HG02678 (cell line): Measurements from ENCODE around the gene SYTL5.
"Not testable (repeated sequence)": the region's sequence is repeated elsewhere in the genome, so short reads cannot be mapped to it uniquely, and the experiment has no call there.

Experiments used
- ATAC-seq: cut with Tn5 transposase; IDR thresholded peaks from one replicate; pipeline ENCODE4 v1.9.1; 2021; ENCODE audit warnings: mild to moderate bottlenecking, moderate library complexity; ENCODE audit not compliant: unreplicated experiment

Gene SYTL5

GRCh38 chrX:38006291-38006690, at the start of gene SYTL5:
TSS of gene SYTL5 (plus strand) at chrX:38006553. CDS start at chrX:38033890, 27,337 bp downstream.
- ATAC-seq: no peak

- ATAC-seq: no peak
These were observed 47.7 kb upstream of the SYTL5 start for GRCh38 chrX:37958525-37959211.

- no peak for ATAC-seq
These were observed 46.9 kb upstream of the SYTL5 start for GRCh38 chrX:37959212-37960021.

DNA sequence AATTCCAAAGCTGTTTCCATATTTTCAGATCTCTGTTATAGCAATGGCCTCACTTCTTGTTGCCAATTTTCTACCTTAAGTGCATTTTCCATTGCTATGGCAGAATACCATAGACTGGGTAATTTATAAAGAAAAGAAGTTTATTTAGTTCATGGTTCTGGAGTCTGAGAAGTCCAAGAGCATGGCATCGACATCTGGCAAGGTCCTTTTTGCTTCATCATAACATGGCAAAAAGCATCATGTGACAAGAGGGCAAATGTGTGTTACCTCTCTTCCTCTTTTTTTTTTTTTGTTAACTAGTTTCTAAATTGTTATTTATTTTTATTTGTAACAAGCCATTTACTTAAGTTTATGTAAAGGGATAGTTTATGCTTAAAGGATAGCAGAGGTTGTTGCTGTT, 45.2 kb upstream of the SYTL5 start:
- ATAC-seq: no peak

GRCh38 chrX:37967714-37968113, 38.6 kb upstream of the SYTL5 start:
- ATAC-seq: no peak

DNA sequence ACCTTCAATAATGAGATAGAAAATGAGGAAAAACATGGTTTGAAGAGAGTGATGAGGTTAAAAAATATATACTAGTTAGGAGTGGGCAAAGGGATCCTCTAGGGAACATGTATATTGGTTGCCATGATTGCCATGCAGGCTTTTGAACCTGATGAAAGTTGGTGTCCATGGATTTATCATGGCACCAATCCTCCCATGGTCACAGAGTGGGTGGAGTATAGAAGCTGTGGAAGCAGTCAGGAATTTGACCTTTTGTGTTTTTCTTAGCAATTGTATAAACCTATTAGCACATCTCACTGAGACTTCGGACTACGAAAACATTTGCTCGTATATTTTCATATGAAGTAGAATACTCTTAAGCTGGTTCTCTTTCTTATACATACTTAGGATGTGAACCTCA, 30.9 kb upstream of the SYTL5 start:
- no peak for ATAC-seq

GRCh38 chrX:37976153-37976552, 30.2 kb upstream of the SYTL5 start:
- ATAC-seq: no peak

- ATAC-seq: no peak
These were observed 21.5 kb upstream of the SYTL5 start for GRCh38 chrX:37984880-37985279.

- ATAC-seq: no peak
These were observed 19.5 kb upstream of the SYTL5 start for GRCh38 chrX:37986893-37987292.

DNA sequence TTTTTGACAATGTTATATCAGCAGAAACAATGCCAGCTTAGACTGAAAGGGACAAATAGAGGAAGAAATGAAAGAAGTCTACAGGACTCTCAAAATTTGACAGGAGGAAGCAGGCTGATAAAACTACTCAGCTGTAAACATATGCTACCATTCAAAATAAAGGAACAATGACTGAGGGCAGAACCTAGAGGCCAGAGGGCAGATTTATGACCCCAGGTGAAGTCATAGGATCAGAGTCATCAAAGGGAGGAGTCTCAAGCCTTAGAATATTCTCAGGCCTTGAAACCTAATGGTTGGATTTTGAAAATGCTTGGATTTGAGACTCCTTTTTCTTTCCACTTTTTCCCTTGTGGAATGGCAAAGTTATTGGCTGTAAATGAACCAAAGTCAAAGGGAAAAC, 17.0 kb upstream of the SYTL5 start:
- no peak for ATAC-seq

DNA sequence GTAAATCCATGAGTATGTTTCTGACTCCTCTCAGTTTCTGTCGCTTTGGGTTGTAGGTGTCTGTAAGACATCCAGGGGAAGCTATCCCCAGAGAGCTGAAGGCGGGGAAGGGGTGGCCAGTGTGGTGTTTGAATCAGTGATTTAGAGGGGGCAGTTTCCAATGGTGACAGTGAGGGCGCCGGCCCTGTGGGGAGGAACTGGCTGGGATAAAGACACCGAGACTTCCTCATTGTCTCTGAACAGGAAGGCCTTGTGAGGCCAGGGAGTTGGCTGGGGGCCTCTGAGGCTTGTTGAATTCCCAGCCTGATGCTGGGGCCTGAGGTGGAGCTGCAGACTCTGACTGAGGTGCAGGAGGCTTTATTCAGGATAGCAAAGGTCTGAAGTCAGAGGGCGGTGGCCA, 15.1 kb upstream of the SYTL5 start:
- ATAC-seq: not testable (repeated sequence)

DNA sequence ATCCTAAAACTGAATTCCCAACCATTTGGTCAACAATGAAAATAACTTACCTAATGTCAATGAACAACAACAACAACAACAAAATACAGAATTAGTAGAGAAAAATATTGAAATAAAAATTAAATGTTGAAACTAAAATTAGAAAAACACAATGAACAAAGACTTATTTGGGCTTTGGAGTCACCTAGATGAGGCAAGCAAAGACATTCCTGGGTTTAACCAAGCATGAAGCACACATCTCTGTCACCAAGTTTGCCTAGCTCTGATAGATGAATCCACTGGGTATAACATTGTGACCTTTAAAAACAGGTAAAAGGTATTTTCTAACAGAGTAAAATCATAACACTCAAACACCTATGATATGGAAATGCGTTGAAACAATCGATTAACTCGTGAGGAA, 13.2 kb upstream of the SYTL5 start:
- no peak for ATAC-seq

DNA sequence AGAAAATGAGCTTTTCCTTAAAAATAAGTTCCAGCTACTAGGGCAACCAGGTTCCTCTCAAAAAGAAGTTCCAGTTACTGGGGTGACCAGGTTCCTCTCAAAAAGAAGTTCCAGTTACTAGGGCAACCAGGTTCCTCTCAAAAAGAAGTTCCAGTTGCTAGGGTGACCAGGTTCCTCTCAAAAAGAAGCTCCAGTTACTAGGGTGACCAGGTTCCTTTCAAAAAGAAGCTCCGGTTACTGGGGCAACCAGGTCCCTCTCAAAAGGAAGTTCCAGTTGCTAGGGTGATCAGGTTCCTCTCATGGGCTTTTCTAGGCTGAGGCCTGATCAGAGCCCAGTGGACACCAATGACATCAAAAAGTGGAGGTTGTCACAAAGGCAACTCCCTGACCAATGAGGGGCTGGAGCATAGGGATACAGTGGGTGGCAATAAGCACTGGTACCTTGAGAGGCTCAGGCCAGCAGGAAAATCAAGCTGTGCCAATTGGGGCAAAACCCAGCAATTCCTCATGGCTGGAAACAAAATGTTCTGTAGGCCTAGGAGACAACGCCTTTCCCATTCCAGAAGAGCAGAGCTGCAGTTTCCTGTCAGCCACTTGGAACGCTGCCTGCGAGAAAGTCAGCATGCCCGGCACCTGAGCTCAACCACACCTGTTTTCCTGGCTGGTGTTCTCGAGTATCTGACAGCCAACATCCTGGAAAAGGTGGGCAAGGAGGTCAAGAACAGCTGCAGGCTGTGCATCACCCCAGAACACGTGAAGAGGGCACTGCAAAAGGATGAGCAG, 12.3 kb upstream of the SYTL5 start:
- ATAC-seq: no peak

- no peak for ATAC-seq
These were observed 10.9 kb upstream of the SYTL5 start for GRCh38 chrX:37995428-37995827.

DNA sequence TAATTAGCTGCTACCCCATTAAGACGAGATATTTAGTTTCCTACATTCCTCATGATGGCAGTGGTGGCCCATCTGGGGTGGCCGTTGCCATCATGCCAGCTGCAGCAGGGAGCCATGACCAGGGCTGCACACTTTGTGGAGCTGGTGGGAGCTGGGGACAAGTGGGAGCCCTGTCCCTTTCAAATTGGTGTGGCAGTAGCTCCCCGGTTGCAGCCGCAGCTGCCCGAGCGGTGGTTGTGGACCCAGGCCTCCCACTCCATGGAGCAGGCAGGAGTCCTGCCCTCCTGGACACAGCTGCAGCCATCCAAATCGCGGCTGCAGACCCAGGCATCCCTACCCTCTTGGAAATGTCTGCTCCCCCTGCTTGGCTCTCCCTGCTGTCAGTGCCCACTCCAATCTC, 9.3 kb upstream of the SYTL5 start:
- no peak for ATAC-seq

DNA sequence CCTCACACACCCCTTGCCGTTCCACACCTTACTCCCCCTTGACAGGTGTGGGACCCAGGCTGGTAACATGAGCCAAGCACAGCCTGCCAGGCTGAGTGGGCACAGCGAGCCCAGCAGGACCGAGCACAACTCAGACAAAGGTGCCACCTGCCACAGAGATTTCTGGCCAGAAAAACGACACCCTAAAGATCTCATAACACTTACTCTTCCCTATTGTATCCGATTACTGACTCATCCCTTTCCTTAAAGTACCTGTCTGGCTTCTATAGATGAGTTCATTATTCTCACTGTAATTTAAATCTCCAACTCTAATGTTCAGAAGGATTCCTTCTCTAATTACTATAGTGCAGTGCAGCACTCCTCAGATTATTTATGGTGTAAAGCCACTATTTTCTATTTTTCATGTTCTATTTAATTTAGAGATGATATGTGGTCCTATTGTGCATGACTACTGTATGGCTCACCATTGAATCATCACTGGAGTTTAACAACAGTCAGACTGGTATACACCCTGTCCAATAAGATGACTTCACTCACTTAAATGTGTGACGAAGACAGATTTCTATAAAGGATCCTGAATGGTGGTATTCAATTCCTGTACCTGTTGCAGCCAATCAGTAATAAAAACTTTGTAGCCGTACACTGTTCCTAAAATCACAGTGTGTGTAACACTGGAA, 7.6 kb upstream of the SYTL5 start:
- no peak for ATAC-seq

- no peak for ATAC-seq
These were observed 5.6 kb upstream of the SYTL5 start for GRCh38 chrX:38000706-38001105.

DNA sequence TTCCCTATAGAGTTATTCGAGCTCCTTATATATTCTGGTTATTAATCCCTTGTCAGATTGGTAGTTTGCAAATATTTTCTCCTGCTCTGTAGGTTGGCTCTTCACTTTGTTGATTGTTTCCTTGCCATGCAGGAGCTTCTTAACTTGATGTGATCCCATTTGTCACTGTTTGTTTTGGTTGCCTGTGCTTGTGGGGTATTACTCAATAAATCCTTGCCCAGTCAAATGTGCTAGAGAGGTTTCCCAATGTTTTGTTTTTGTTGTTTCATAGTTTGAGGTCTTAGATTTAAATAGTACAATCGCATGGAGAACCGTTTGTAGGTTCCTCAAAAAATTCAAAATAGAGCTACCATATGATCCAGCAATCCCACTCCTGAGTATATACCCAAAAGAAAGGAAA, 2.3 kb upstream of the SYTL5 start:
- ATAC-seq: no peak

DNA sequence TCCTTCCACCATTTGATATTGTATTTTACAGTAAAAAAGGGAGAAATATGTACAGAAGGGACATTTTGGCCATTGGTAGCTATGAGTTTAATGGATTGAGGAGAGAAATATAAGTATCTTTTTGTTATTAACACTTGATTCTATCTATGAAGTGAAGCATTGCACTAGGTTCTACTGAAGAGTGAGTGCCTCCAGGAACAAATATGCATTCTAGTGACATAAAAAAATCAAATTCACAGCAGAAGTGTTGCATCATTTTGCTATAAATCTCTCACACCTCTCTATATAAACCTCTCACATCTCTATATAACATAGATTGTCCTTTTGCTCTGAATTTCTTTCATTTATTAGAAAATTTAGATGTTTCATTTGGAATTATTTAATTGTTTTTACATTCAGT, 425 bp downstream of the SYTL5 start:
- no peak for ATAC-seq

GRCh38 chrX:38008658-38009057, 2.3 kb downstream of the SYTL5 start:
- no peak for ATAC-seq

DNA sequence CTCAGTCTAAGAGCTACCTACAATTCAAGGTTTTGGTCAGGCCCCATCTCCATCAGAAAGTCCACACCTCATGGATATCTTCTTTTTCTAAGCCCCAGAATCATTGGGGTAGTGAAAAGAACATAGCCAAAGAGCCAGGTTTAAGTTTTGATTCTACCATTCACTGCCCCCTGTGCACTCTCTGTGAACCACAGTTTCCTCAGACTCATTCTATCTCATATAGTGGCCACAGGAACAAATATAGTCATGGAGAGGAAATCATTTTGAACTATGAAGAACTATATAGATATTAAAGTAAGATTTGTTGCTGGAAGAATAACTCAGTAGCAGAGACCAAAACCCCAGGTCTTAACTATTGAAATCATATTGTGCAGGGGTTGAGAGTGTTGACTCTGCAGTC, 3.3 kb downstream of the SYTL5 start:
- no peak for ATAC-seq
